ENCODE data around the gene DTWD2. TPM values are rescaled to one million over a fixed set of nuclear protein-coding genes. Genes with fewer than 3 reads are reported as not detected.

DTWD2 gene
- total RNA-seq, 1 experiment from 2014 or later: 12.3 TPM

DNA sequence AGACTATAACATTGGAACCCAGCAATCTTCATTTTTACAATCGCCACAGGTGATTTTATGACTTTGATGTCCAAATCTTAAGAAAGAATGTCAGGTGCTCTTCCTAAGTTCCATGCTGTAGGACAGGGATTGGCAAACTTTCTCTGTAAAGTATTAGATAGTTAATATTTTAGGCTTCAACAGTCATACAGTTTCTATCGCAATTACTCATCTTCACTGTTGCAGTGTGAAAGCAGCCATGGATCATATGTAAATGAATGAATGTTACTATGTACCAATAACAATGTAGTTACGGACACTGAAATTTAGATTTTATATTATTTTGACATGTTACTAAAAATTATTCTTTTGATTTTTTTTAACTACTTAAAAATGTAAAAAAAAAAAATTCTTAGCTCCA, 169.7 kb downstream of the DTWD2 start:
- TF ChIP-seq, protein P1, sequence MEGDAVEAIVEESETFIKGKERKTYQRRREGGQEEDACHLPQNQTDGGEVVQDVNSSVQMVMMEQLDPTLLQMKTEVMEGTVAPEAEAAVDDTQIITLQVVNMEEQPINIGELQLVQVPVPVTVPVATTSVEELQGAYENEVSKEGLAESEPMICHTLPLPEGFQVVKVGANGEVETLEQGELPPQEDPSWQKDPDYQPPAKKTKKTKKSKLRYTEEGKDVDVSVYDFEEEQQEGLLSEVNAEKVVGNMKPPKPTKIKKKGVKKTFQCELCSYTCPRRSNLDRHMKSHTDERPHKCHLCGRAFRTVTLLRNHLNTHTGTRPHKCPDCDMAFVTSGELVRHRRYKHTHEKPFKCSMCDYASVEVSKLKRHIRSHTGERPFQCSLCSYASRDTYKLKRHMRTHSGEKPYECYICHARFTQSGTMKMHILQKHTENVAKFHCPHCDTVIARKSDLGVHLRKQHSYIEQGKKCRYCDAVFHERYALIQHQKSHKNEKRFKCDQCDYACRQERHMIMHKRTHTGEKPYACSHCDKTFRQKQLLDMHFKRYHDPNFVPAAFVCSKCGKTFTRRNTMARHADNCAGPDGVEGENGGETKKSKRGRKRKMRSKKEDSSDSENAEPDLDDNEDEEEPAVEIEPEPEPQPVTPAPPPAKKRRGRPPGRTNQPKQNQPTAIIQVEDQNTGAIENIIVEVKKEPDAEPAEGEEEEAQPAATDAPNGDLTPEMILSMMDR (IDR thresholded peaks at IDR 0.05; ENCODE audit: unreplicated experiment): no peak
- Mint-ChIP-seq H3K4me1 (ENCODE audit: low read depth, unreplicated experiment) (no peaks in the 10 kb centered on the region), H3K9me3 (ENCODE audit: low read depth, unreplicated experiment) (no peaks in the 10 kb centered on the region), H3K36me3 (ENCODE audit: insufficient read depth, unreplicated experiment) (no peaks in the 10 kb centered on the region), H3K27me3 (ENCODE audit: unreplicated experiment) (no peaks in the 10 kb centered on the region), H3K4me3 (ENCODE audit: low read depth, unreplicated experiment) (no peak overlapping the region), H3K27ac (ENCODE audit: unreplicated experiment) (no peak overlapping the region)
- DNase-seq: no peak
- no TSS peak for BruUV-seq (replicated peaks)
- CTCF ChIA-PET: interaction anchor here (0.6 to 1.3 kb wide), 2 partner anchors 50 to 1364 kb away, joined by 3 read pairs; no protein-coding TSS in a partner anchor
- intact Hi-C loops (cut with micrococcal nuclease; ENCODE audit: unreplicated experiment): no loop called here

DNA sequence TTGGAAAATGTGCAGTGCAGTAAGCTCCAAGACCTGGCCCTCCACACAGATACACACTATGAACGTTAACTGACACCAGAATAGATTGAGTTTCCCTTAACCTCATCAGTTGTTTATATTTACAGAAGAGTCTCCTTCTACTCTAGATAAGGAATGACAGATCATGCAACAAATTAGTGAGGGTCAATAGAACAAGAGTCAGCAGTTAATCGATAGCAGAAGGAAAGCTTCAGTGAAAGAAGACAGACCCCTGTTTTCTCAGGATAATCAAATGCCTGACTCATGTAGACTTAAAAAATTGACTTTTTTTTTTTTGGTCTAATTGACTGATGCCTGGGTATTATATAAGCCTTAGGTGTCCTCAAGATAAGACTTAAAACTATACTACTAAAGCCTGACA, 179.9 kb downstream of the DTWD2 start:
- CTCF ChIA-PET: interaction anchor here (0.7 kb wide), 1 partner anchor 149 kb away, joined by 4 read pairs; no protein-coding TSS in a partner anchor
- H3K36me3 Mint-ChIP-seq (ENCODE audit: insufficient read depth, unreplicated experiment): no peaks in the 10 kb centered on the region
- BruUV-seq (replicated peaks): no TSS peak
- H3K9me3 Mint-ChIP-seq (ENCODE audit: low read depth, unreplicated experiment): peaks cover 6% of the 10 kb centered on the region
- no peak overlapping the region for H3K27ac Mint-ChIP-seq (ENCODE audit: unreplicated experiment)
- no peak overlapping the region for H3K4me3 Mint-ChIP-seq (ENCODE audit: low read depth, unreplicated experiment)
- intact Hi-C loops (cut with micrococcal nuclease; ENCODE audit: unreplicated experiment): no loop called here
- TF ChIP-seq, protein P1 (IDR thresholded peaks at IDR 0.05; ENCODE audit: unreplicated experiment): no peak
- H3K27me3 Mint-ChIP-seq (ENCODE audit: unreplicated experiment): no peaks in the 10 kb centered on the region
- no peak for DNase-seq
- no peaks in the 10 kb centered on the region for H3K4me1 Mint-ChIP-seq (ENCODE audit: low read depth, unreplicated experiment)

DNA sequence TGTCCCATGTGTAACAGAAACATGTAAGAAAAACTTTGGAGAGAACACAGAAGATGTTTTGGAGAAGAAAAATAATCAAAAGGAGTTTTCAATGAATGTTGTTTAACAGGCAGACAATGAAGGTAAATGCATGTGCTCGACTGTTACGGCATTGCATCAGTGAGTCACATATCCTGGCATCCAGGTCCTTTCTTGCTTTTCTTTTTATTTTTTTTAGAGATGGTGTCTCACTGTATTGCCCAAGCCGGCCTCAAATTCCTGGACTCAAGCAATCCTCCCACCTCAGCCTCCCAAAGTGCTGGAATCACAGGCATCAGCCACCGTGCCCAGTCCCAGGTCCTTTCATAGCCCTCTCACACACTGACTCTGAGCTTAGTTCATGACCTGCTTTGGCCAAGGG, 181.8 kb downstream of the DTWD2 start:
- no peaks in the 10 kb centered on the region for H3K27me3 Mint-ChIP-seq (ENCODE audit: unreplicated experiment)
- no TSS peak for BruUV-seq (replicated peaks)
- DNase-seq: no peak
- TF ChIP-seq, protein P1 (IDR thresholded peaks at IDR 0.05; ENCODE audit: unreplicated experiment): no peak
- no peak overlapping the region for H3K27ac Mint-ChIP-seq (ENCODE audit: unreplicated experiment)
- intact Hi-C loops (cut with micrococcal nuclease; ENCODE audit: unreplicated experiment): no loop called here
- CTCF ChIA-PET: no interaction called here
- H3K4me1 Mint-ChIP-seq (ENCODE audit: low read depth, unreplicated experiment): no peaks in the 10 kb centered on the region
- peaks cover 6% of the 10 kb centered on the region for H3K9me3 Mint-ChIP-seq (ENCODE audit: low read depth, unreplicated experiment)
- no peaks in the 10 kb centered on the region for H3K36me3 Mint-ChIP-seq (ENCODE audit: insufficient read depth, unreplicated experiment)
- no peak overlapping the region for H3K4me3 Mint-ChIP-seq (ENCODE audit: low read depth, unreplicated experiment)

DNA sequence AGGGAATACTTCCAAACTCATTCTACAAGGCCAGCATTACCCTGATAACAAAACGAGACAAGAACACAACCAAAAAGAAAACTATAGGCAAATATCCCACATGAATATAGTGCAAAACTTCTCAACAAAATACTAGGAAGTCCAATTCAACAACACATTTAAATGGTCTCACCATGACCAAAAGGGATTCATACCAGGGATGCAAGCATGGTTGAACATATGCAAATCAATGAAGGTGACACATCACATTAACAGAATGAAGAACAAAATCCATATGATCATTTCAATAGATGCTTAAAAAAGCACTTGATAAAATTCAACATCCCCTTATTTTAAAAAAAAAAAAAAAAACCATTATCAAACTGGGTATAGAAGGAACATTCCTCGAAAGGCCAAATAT, 186.0 kb downstream of the DTWD2 start:
- CTCF ChIA-PET: no interaction called here

More for the DNA sequence above, 186.0 kb downstream of the DTWD2 start:
- Mint-ChIP-seq H3K9me3 (ENCODE audit: low read depth, unreplicated experiment) (no peaks in the 10 kb centered on the region), H3K4me3 (ENCODE audit: low read depth, unreplicated experiment) (no peak overlapping the region), H3K4me1 (ENCODE audit: low read depth, unreplicated experiment) (no peaks in the 10 kb centered on the region), H3K27ac (ENCODE audit: unreplicated experiment) (no peak overlapping the region), H3K27me3 (ENCODE audit: unreplicated experiment) (no peaks in the 10 kb centered on the region), H3K36me3 (ENCODE audit: insufficient read depth, unreplicated experiment) (no peaks in the 10 kb centered on the region)
- BruUV-seq (replicated peaks): no TSS peak
- TF ChIP-seq, protein P1 (IDR thresholded peaks at IDR 0.05; ENCODE audit: unreplicated experiment): no peak
- intact Hi-C loops (cut with micrococcal nuclease; ENCODE audit: unreplicated experiment): no loop called here
- no peak for DNase-seq
